Heart left ventricle (tissue), 16 donors: ENCODE results near the gene INPP5K. TPM values are rescaled to one million over a fixed set of nuclear protein-coding genes. Genes with fewer than 3 reads are reported as not detected.
"Not testable (repeated sequence)": the region's sequence is repeated elsewhere in the genome, so short reads cannot be mapped to it uniquely, and the experiment has no call there.

Source experiments
- ATAC-seq, 4 donors: fragments of 200-7000 bp; cut with Tn5 transposase; one replicate each; pipeline ENCODE4 v1.9.1; 2020 to 2022; ENCODE audit warnings: moderate library complexity in 4 of 4, mild to moderate bottlenecking in 3 of 4, moderate number of reproducible peaks in 1 of 4
- DNase-seq, 5 donors: peaks; one replicate each; pipeline ENCODE4 v3.0.0-alpha.2; 2020
- H3K27ac ChIP-seq, 12 donors: fragments of 200-600 bp; sonication (generic) in 4 of 12; one replicate each; pipeline versions ENCODE4 v1.5.0 to v1.8.0; 2016 to 2022; ENCODE audit warnings: mild to moderate bottlenecking in 2 of 12
- H3K27me3 ChIP-seq, 9 donors: fragments of 200-600 bp; sonication (generic) in 2 of 9; one replicate each; pipeline versions ENCODE4 v1.5.1 to v1.8.0; 2016 to 2022; ENCODE audit warnings: mild to moderate bottlenecking in 3 of 9
- H3K36me3 ChIP-seq, 9 donors: fragments of 200-600 bp; sonication (generic) in 2 of 9; one replicate each; pipeline versions ENCODE4 v1.5.0 to v1.8.0; 2018 to 2022; ENCODE audit warnings: mild to moderate bottlenecking in 2 of 9
- H3K4me1 ChIP-seq, 12 donors: fragments of 200-600 bp; sonication (generic) in 4 of 12; one replicate each; pipeline versions ENCODE4 v1.5.0 to v1.8.0; 2016 to 2022; ENCODE audit warnings: mild to moderate bottlenecking in 3 of 12
- H3K4me3 ChIP-seq, 12 donors: fragments of 200-600 bp; sonication (generic) in 4 of 12; one replicate each; pipeline versions ENCODE4 v1.5.0 to v1.8.0; 2017 to 2022; ENCODE audit warnings: mild to moderate bottlenecking in 9 of 12, moderate library complexity in 4 of 12
- H3K9me3 ChIP-seq, 12 donors: fragments of 200-600 bp; sonication (generic) in 4 of 12; one replicate each; pipeline versions ENCODE4 v1.5.0 to v1.8.0; 2016 to 2022; ENCODE audit warnings: mild to moderate bottlenecking in 1 of 12
- POLR2A ChIP-seq, 2 donors: fragments of 450-650 bp; IDR thresholded peaks; one replicate each; pipeline ENCODE4 v1.6.1; 2017; ENCODE audit warnings: antibody characterized with exemption in 2 of 2, mild to moderate bottlenecking in 2 of 2, moderate library complexity in 2 of 2
- whole genome bisulfite sequencing, 4 donors: extraction: QIAGEN DNeasy Blood & Tissue Kit in 2 of 4; methylation state at CpG; one replicate each; pipeline versions ENCODE4 v1.1.5 to v1.1.7; 2013 to 2018; 5-methylcytosine and 5-hydroxymethylcytosine counted together
- intact Hi-C, 10 donors: fragments of 100-400 bp; cut with DNase I; formaldehyde crosslinking; loops; one replicate each; pipeline versions ENCODE4 v1.11.1 to v1.14.2; 2022
- polyA plus RNA-seq, 2 donors: library from polyadenylated mRNA; stranded (reverse); fragments of 200-250 nt; gene quantifications; one replicate each; pipeline ENCODE4 v1.2.3, GENCODE V29; 2013
- total RNA-seq, 9 donors: library from RNA; depleted of rRNA in 2 of 9; stranded (reverse); fragments of >200 nt in 2 of 9; fragmentation: NEBNext Ultra II Directional in 3 of 9; extraction: Animal tissue kit (Norgen Biotek cat#: 25700) in 3 of 9; gene quantifications; one replicate each; pipeline versions ENCODE4 v1.1.0 to v1.2.4, GENCODE V29; 2016 to 2023
- TF ChIP-seq, protein P1 (sequence below), 12 donors: fragments of 200-600 bp; sonication (generic) in 4 of 12; IDR thresholded peaks; one replicate each; pipeline versions ENCODE4 v1.5.0 to v1.8.0; 2018 to 2022; ENCODE audit warnings: antibody characterized with exemption in 12 of 12, mild to moderate bottlenecking in 5 of 12
- donor health status: ischemic (EF 13 %, LVEDD 7.1; RV severe dilation, severe dysfunction).
- donor health status: healthy with polysubstance abuse.
- donor health status: DM: no; HTN: yes; CAD: no.
- donor health status: DM: no; HTN: no; CAD: no.
- donor health status: ischemic (EF 25% LVEDD 6.9; RV normal size, moderate dysfunction).
- donor health status: ischemic (EF 25% LVEDD 5.7; RV mildly dilated, moderate dysfunction).
- donor health status: healthy.
- donor health status: DM: yes; HTN: yes; CAD: no.
- donor health status: ischemic (EF 35%, LVEDD 5.7; RV mildly dilated, moderate dysfunction).
- donor health status: nonischemic (EF 11% LVEDD 7.7; RV severe dilation, severe dysfunction).
- donor health status: DM: yes; HTN: yes; CAD: no.
- donor health status: PGD.
- donor health status: ischemic (EF 29% LVEDD 5.4; RV normal size, mild dysfunction).
- donor health status: nonischemic (EF 23%, LVEDD 6.1; RV moderate dilation, normal function).

The INPP5K gene
- total and polyA plus RNA-seq, 11 donors = 21.9 to 128 (median 33.4) TPM

- ATAC-seq = no peak
- Histone ChIP-seq H3K27ac (peak overlapping the region in 1 of 12 donors; percentile 9), H3K4me3 (no peak overlapping the region), H3K4me1 (peaks cover 6 to 74% (median 54%) of the 10 kb centered on the region in 12 donors), H3K9me3 (no peaks in the 10 kb centered on the region), H3K36me3 (peaks cover 0 to 30% (median 8%) of the 10 kb centered on the region in 9 donors), H3K27me3 (no peaks in the 10 kb centered on the region)
- no peak for TF ChIP-seq POLR2A (IDR thresholded peaks at IDR 0.05)
- TF ChIP-seq, protein P1, sequence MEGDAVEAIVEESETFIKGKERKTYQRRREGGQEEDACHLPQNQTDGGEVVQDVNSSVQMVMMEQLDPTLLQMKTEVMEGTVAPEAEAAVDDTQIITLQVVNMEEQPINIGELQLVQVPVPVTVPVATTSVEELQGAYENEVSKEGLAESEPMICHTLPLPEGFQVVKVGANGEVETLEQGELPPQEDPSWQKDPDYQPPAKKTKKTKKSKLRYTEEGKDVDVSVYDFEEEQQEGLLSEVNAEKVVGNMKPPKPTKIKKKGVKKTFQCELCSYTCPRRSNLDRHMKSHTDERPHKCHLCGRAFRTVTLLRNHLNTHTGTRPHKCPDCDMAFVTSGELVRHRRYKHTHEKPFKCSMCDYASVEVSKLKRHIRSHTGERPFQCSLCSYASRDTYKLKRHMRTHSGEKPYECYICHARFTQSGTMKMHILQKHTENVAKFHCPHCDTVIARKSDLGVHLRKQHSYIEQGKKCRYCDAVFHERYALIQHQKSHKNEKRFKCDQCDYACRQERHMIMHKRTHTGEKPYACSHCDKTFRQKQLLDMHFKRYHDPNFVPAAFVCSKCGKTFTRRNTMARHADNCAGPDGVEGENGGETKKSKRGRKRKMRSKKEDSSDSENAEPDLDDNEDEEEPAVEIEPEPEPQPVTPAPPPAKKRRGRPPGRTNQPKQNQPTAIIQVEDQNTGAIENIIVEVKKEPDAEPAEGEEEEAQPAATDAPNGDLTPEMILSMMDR (IDR thresholded peaks at IDR 0.05) = no peak
- no peak for DNase-seq
- WGBS, 4 donors = 46 to 53% (median 46%) methylated on average over 5 of the region's 5 CpGs
- intact Hi-C loops = loop anchor here in 7 of 10 donors (5.0 to 10.0 kb wide), 5 partner anchors 58 to 88 kb away; partner anchors contain the start of gene INPP5K (in 3 of the 7)
Observed at GRCh38 chr17:1452836-1453235, 63.6 kb downstream of the INPP5K start.

- not testable (repeated sequence) for ATAC-seq
- peaks cover 6 to 91% (median 68%) of the 10 kb centered on the region in 12 donors for H3K4me1 ChIP-seq
Observed at GRCh38 chr17:1450261-1450660, 66.2 kb downstream of the INPP5K start.

GRCh38 chr17:1449412-1449967 lies 66.9 kb downstream of the INPP5K start:
- Histone ChIP-seq H3K27me3 (no peaks in the 10 kb centered on the region), H3K4me3 (no peak overlapping the region), H3K9me3 (no peaks in the 10 kb centered on the region), H3K4me1 (peaks cover 1 to 86% (median 65%) of the 10 kb centered on the region in 12 donors), H3K36me3 (peaks cover 0 to 44% (median 8%) of the 10 kb centered on the region in 9 donors), H3K27ac (no peak overlapping the region)
- 79 to 87% (median 83%) methylated on average over 5 of the region's 5 CpGs for WGBS, 4 donors
- no peak for DNase-seq
- TF ChIP-seq POLR2A (IDR thresholded peaks at IDR 0.05) = no peak
- TF ChIP-seq, protein P1 (IDR thresholded peaks at IDR 0.05) = no peak
- intact Hi-C loops = loop anchor here in 3 of 10 donors (5.0 kb wide), 2 partner anchors 47 to 77 kb away; partner anchors contain the start of gene YWHAE (in 2 of the 3)
- no peak for ATAC-seq

More at GRCh38 chr17:1450261-1450660, 66.2 kb downstream of the INPP5K start:
- 93 to 97% (median 95%) methylated on average over 21 of the region's 21 CpGs for WGBS, 4 donors
- peaks cover 0 to 41% (median 8%) of the 10 kb centered on the region in 9 donors for H3K36me3 ChIP-seq
- not testable (repeated sequence) for H3K9me3 ChIP-seq, H3K4me3 ChIP-seq, DNase-seq, H3K27ac ChIP-seq, H3K27me3 ChIP-seq
- intact Hi-C loops = loop anchor here in 7 of 10 donors (5.0 to 10.0 kb wide), 5 partner anchors 55 to 85 kb away; partner anchors contain the start of gene INPP5K (in 3 of the 7)

GRCh38 chr17:1447052-1447451 lies 69.4 kb downstream of the INPP5K start:
- H3K27me3 ChIP-seq = no peaks in the 10 kb centered on the region
- 35 to 54% (median 46%) methylated on average over 7 of the region's 7 CpGs for WGBS, 4 donors
- H3K4me1 ChIP-seq = peaks cover 0 to 62% (median 42%) of the 10 kb centered on the region in 12 donors
- peak overlapping the region in 8 of 12 donors; percentile 2 to 27 (median 8) for H3K4me3 ChIP-seq
- H3K9me3 ChIP-seq = no peaks in the 10 kb centered on the region
- peak overlapping the region; percentile 27 to 89 (median 64) for H3K27ac ChIP-seq
- H3K36me3 ChIP-seq = peaks cover 0 to 34% (median 0%) of the 10 kb centered on the region in 9 donors
- TF ChIP-seq, protein P1 (IDR thresholded peaks at IDR 0.05) = no peak
- no peak for TF ChIP-seq POLR2A (IDR thresholded peaks at IDR 0.05)
- ATAC-seq (peak in 3 of 4 donors; percentile 32 to 73 (median 48)), DNase-seq (no peak)
- intact Hi-C loops = loop anchor here in 3 of 10 donors (5.0 kb wide), 2 partner anchors 45 to 75 kb away; partner anchors contain the start of gene YWHAE (in 2 of the 3)
